GM12872 (cell line): ENCODE data around the gene NUB1.

ENCODE experiments used
- CTCF ChIP-seq: IDR thresholded peaks from 3 replicates; pipeline ENCODE4 v1.5.1; 2011; ENCODE audit warnings: low read depth, mild to moderate bottlenecking, low read length, moderate library complexity; ENCODE audit not compliant: insufficient read depth

NUB1 gene

GRCh38 chr7:151387161-151388006 is 45.8 kb downstream of the NUB1 start:
- TF ChIP-seq CTCF: no peak

GRCh38 chr7:151388007-151388297 is 46.3 kb downstream of the NUB1 start:
- no peak for TF ChIP-seq CTCF

GRCh38 chr7:151388430-151388829 is 46.8 kb downstream of the NUB1 start:
- no peak for TF ChIP-seq CTCF

- no peak for TF ChIP-seq CTCF
These were observed 47.6 kb downstream of the NUB1 start for GRCh38 chr7:151389096-151389767.

- TF ChIP-seq CTCF: no peak
These were observed 48.4 kb downstream of the NUB1 start for GRCh38 chr7:151389768-151390597.

GRCh38 chr7:151390598-151391357 is 49.2 kb downstream of the NUB1 start:
- no peak for TF ChIP-seq CTCF
